Endodermal cell (in vitro differentiated cells): Measurements from ENCODE around the gene C11orf71. TPM values are rescaled to one million over a fixed set of nuclear protein-coding genes. Genes with fewer than 3 reads are reported as not detected.

Source experiments
- DNase-seq: peaks from one replicate; pipeline ENCODE4 v3.0.0-alpha.2; 2017
- H3K27ac ChIP-seq: 2 replicates; pipeline ENCODE4 v1.5.1; 2013; ENCODE audit warnings: mild to moderate bottlenecking, low read depth, low read length, moderate library complexity
- H3K27me3 ChIP-seq: 2 replicates; pipeline ENCODE4 v1.6.1; 2013; ENCODE audit warnings: mild to moderate bottlenecking, low read length, moderate library complexity; ENCODE audit not compliant: insufficient read depth, control insufficient read depth, poor library complexity, severe bottlenecking
- H3K36me3 ChIP-seq: 2 replicates; pipeline ENCODE4 v1.7.0; 2013; ENCODE audit warnings: mild to moderate bottlenecking, low read length, moderate library complexity; ENCODE audit not compliant: control insufficient read depth, insufficient read depth
- H3K4me1 ChIP-seq: one replicate; pipeline ENCODE4 v1.7.0; 2013; ENCODE audit warnings: low read length; ENCODE audit not compliant: control insufficient read depth, insufficient read depth
- H3K4me3 ChIP-seq: 2 replicates; pipeline ENCODE4 v1.5.1; 2013; ENCODE audit warnings: mild to moderate bottlenecking, low read length, moderate library complexity
- H3K9ac ChIP-seq: 2 replicates; pipeline ENCODE4 v1.6.1; 2013; ENCODE audit warnings: mild to moderate bottlenecking, low read length, moderate library complexity; ENCODE audit not compliant: poor library complexity, severe bottlenecking; ENCODE audit errors: extremely low read depth
- H3K9me3 ChIP-seq: 2 replicates; pipeline ENCODE4 v1.6.1; 2013; ENCODE audit warnings: mild to moderate bottlenecking, low read length, moderate library complexity; ENCODE audit not compliant: control insufficient read depth
- H3K27ac Mint-ChIP-seq: 2 replicates; pipeline ENCODE4 v1.8.0; 2020; ENCODE audit warnings: mixed read lengths
- H3K27me3 Mint-ChIP-seq: 2 replicates; pipeline ENCODE4 v1.8.0; 2021; ENCODE audit warnings: mild to moderate bottlenecking, mixed read lengths; ENCODE audit not compliant: insufficient read depth
- H3K36me3 Mint-ChIP-seq: 2 replicates; pipeline ENCODE4 v1.8.0; 2020; ENCODE audit warnings: low read depth, mixed read lengths
- H3K4me1 Mint-ChIP-seq: 2 replicates; pipeline ENCODE4 v1.8.0; 2020; ENCODE audit warnings: mixed read lengths
- H3K4me3 Mint-ChIP-seq: 2 replicates; pipeline ENCODE4 v1.8.0; 2020; ENCODE audit warnings: mild to moderate bottlenecking, moderate library complexity, mixed read lengths
- H3K9me3 Mint-ChIP-seq: 2 replicates; pipeline ENCODE4 v1.8.0; 2020; ENCODE audit warnings: mild to moderate bottlenecking, mixed read lengths
- WGBS, 2 experiments: methylation state at CpG; one replicate each; pipeline versions ENCODE4 v1.1.5 to v1.1.7; 2013; ENCODE audit warnings: missing lambda C conversion rate in 2 of 2, mixed read lengths in 1 of 2; ENCODE audit not compliant: insufficient coverage in 1 of 2, insufficient read length in 1 of 2; 5-methylcytosine and 5-hydroxymethylcytosine counted together
- total RNA-seq, 2 donors: library from RNA; stranded (reverse); fragmentation: NEBNext Ultra II Directional in 1 of 2; extraction: Animal tissue kit (Norgen Biotek cat#: 25700) in 1 of 2; gene quantifications; 2 replicates in 1 of 2; 3 replicates in 1 of 2; pipeline ENCODE4 v1.2.1, GENCODE V29; 2021
- TF ChIP-seq, protein P1 (sequence below): fragments of 200-600 bp; sonication (generic); conservative IDR thresholded peaks from 2 replicates; pipeline ENCODE4 v1.5.0; 2021; ENCODE audit warnings: antibody characterized with exemption, mild to moderate bottlenecking

Gene C11orf71
- total RNA-seq, 2 donors from 2014 or later, result 6.2 to 10.0 TPM

DNA sequence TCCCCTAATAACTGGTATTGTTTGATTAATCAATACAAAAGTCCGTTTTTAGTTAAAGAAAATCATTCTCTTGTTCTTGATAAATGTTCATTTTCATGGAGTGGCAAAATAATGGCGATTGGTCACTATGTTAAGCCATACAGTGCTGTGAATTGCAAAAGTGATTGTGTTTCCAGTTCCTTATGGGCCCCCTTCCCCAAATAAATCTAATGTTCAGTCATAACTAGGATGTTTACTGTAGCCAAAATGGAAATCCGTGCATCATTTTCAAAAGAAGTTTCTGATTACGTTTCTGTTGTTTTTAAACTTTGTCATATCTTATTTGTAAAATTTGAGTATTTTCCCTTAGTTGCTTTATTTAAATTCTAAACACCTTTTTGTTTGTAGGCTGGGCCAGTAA is 1.0 kb upstream of the C11orf71 start:
- TF ChIP-seq, protein P1, sequence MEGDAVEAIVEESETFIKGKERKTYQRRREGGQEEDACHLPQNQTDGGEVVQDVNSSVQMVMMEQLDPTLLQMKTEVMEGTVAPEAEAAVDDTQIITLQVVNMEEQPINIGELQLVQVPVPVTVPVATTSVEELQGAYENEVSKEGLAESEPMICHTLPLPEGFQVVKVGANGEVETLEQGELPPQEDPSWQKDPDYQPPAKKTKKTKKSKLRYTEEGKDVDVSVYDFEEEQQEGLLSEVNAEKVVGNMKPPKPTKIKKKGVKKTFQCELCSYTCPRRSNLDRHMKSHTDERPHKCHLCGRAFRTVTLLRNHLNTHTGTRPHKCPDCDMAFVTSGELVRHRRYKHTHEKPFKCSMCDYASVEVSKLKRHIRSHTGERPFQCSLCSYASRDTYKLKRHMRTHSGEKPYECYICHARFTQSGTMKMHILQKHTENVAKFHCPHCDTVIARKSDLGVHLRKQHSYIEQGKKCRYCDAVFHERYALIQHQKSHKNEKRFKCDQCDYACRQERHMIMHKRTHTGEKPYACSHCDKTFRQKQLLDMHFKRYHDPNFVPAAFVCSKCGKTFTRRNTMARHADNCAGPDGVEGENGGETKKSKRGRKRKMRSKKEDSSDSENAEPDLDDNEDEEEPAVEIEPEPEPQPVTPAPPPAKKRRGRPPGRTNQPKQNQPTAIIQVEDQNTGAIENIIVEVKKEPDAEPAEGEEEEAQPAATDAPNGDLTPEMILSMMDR, result no peak
- H3K9me3 ChIP-seq, result no peaks in the 10 kb centered on the region
- H3K4me1 Mint-ChIP-seq, result peaks cover 21% of the 10 kb centered on the region
- peak overlapping the region; percentile 96 for H3K4me3 Mint-ChIP-seq
- H3K9ac ChIP-seq, result peak overlapping the region; percentile 98
- H3K27me3 Mint-ChIP-seq, result no peaks in the 10 kb centered on the region
- peaks cover 29% of the 10 kb centered on the region for H3K36me3 Mint-ChIP-seq
- peaks cover 40% of the 10 kb centered on the region for H3K36me3 ChIP-seq
- H3K27ac ChIP-seq, result no peak overlapping the region
- H3K27me3 ChIP-seq, result no peaks in the 10 kb centered on the region
- no peak for DNase-seq
- H3K4me3 ChIP-seq, result peak overlapping the region; percentile 100
- peak overlapping the region; percentile 100 for H3K27ac Mint-ChIP-seq
- H3K9me3 Mint-ChIP-seq, result no peaks in the 10 kb centered on the region
- 3% methylated on average over 4 of the region's 4 CpGs; no CpG with 5 or more reads in 1 of the 2 experiments for WGBS, 2 experiments
- no peaks in the 10 kb centered on the region for H3K4me1 ChIP-seq

DNA sequence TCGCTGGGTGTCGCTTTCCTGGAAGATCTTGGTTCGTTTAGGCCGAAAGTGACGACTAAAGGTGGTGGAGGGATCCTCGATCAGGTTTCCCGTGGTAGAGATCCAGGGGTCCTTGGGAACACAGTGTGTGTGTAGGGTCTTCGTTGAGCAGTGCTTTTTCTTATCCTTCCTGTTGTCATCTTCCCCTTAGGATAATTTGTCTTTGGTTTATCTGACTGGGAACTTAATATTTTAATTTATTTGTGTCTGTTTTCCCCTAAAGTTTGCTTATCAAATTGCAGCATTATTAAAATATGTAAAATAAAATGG is 558 bp upstream of the C11orf71 start:
- WGBS, 2 experiments, result 0% methylated on average over 8 of the region's 8 CpGs; no CpG with 5 or more reads in 1 of the 2 experiments
- peaks cover 24% of the 10 kb centered on the region for H3K36me3 Mint-ChIP-seq

DNA sequence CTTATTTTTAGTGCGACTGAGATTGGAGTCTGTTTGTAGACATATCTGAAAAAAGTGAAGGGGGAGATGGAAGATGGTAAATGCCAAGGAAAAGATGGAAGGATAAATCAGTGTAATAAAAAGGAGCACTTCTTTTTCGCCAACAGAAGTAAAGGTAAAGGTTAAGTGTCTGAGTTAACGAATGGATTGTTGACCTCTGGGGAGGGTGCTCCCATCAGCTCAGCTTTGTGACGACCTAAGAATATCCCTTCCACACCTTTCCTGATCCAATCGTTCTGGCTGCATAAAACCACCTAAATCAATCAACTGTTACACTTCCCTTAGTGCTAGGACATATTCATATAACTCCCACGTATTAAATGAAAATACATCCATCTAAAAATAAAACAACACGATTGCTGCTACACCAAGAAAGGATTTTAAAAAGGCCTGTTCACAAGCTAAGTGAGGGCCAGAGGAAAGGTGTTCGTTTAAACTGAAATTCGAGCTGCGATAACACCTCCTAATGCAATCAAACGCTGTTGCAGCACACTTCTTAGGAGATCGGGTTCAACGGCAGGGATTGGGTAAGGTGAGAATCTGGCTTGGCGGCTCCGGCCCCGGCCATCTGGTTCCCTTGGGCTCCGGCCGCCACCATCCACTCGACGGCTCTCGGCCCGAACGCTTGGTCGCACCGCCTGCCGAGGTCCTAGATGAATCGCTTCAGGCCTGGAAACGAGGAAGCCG is 658 bp downstream of the C11orf71 start:
- peak; percentile 91 for DNase-seq
- no peaks in the 10 kb centered on the region for H3K27me3 ChIP-seq
- Mint-ChIP-seq H3K27me3 (no peaks in the 10 kb centered on the region), H3K36me3 (peaks cover 16% of the 10 kb centered on the region), H3K27ac (peak overlapping the region; percentile 100), H3K4me1 (peaks cover 24% of the 10 kb centered on the region), H3K9me3 (peaks cover 4% of the 10 kb centered on the region), H3K4me3 (peak overlapping the region; percentile 96)
- peaks cover 24% of the 10 kb centered on the region for H3K36me3 ChIP-seq
- H3K9ac ChIP-seq, result peak overlapping the region; percentile 98
- TF ChIP-seq, protein P1, result no peak
- H3K27ac ChIP-seq, result peak overlapping the region; percentile 98
- H3K9me3 ChIP-seq, result peaks cover 5% of the 10 kb centered on the region
- 2 to 6% methylated on average over 18 to 29 of the region's 29 CpGs for whole genome bisulfite sequencing, 2 experiments
- H3K4me1 ChIP-seq, result no peaks in the 10 kb centered on the region
- H3K4me3 ChIP-seq, result peak overlapping the region; percentile 100

More for the DNA sequence above, 558 bp upstream of the C11orf71 start:
- Histone ChIP-seq H3K27me3 (no peaks in the 10 kb centered on the region), H3K4me1 (no peaks in the 10 kb centered on the region), H3K4me3 (peak overlapping the region; percentile 100), H3K36me3 (peaks cover 36% of the 10 kb centered on the region), H3K9me3 (no peaks in the 10 kb centered on the region), H3K27ac (peak overlapping the region; percentile 98), H3K9ac (peak overlapping the region; percentile 98)
- Mint-ChIP-seq H3K27ac (peak overlapping the region; percentile 100), H3K4me1 (peaks cover 23% of the 10 kb centered on the region), H3K9me3 (no peaks in the 10 kb centered on the region), H3K4me3 (peak overlapping the region; percentile 96), H3K27me3 (no peaks in the 10 kb centered on the region)
- no peak for DNase-seq
- TF ChIP-seq, protein P1, result no peak
